ENCODE data around the gene ANKRD45.

- TF ChIP-seq CTCF (IDR thresholded peaks at IDR 0.05; ENCODE audit: insufficient read depth, low read length), result no peak
- TF ChIP-seq REST (IDR thresholded peaks at IDR 0.05; ENCODE audit: insufficient replicate concordance, low read depth), result no peak
- TF ChIP-seq GABPA (IDR thresholded peaks at IDR 0.05; ENCODE audit: low read depth), result no peak
- TF ChIP-seq SPI1 (IDR thresholded peaks at IDR 0.05; ENCODE audit: borderline replicate concordance, low read depth), result no peak
These were observed 3.0 kb downstream of the ANKRD45 start for GRCh38 chr1:173666646-173667045.

Measured in HL-60 (cell line).